Measurements from ENCODE around the gene PHKB. TPM values are rescaled to one million over a fixed set of nuclear protein-coding genes. Genes with fewer than 3 reads are reported as not detected.
A peak's percentile ranks its signal among the peaks of the same experiment; 100 is the strongest.
"Not testable (repeated sequence)": the region's sequence is repeated elsewhere in the genome, so short reads cannot be mapped to it uniquely, and the experiment has no call there.

Gene PHKB
- total and polyA plus RNA-seq, 2 experiments from 2014 or later, result 31.3 to 52.0 TPM

- H3K27me3 ChIP-seq (replicated peaks; ENCODE audit: insufficient read depth), result no peaks in the 10 kb centered on the region
- H3F3A ChIP-seq (ENCODE audit: insufficient read depth), result no peaks in the 10 kb centered on the region
- H3K9me3 ChIP-seq (ENCODE audit: low read depth), result no peaks in the 10 kb centered on the region
- H4K20me1 ChIP-seq (ENCODE audit: insufficient read depth), result no peaks in the 10 kb centered on the region
- H3K36me3 ChIP-seq (ENCODE audit: low read depth), result peaks cover 22% of the 10 kb centered on the region
- H3K4me1 ChIP-seq (ENCODE audit: insufficient read depth), result no peaks in the 10 kb centered on the region
- H3K4me2 ChIP-seq (ENCODE audit: unreplicated experiment), result no peak overlapping the region
- in situ Hi-C loops (cut with MboI), result no loop called here
- no peak overlapping the region for H3K4me3 ChIP-seq
- no peaks in the 10 kb centered on the region for H3K9me2 ChIP-seq (ENCODE audit: insufficient read depth)
- H2AFZ ChIP-seq, result no peak overlapping the region
- no peak overlapping the region for H3K9ac ChIP-seq
- DNase-seq, result no peak
- WGBS, 2 experiments (ENCODE audit: low coverage in 1 of 2, low lambda C conversion rate in 2 of 2, missing lambda C conversion rate in 2 of 2), result 96 to 100% methylated on average over 1 of the region's 1 CpG
- H3K27ac ChIP-seq, result no peak overlapping the region
- no peak for TF ChIP-seq EZH2 (IDR thresholded peaks at IDR 0.05; ENCODE audit: insufficient read depth, poor library complexity, severe bottlenecking)
- TF ChIP-seq EZH2phosphoT487 (IDR thresholded peaks at IDR 0.05; ENCODE audit: insufficient read depth, low read depth), result no peak
- H3K79me2 ChIP-seq (ENCODE audit: insufficient read depth), result no peaks in the 10 kb centered on the region
These were observed 34.3 kb upstream of the PHKB start for GRCh38 chr16:47426806-47427205.

GRCh38 chr16:47431960-47432359, 29.2 kb upstream of the PHKB start:
- Histone ChIP-seq H3K9ac (no peak overlapping the region), H3K36me3 (ENCODE audit: low read depth) (peaks cover 16% of the 10 kb centered on the region), H3K79me2 (ENCODE audit: insufficient read depth) (0 out of 2 replicates have a peak, but pooled peaks cover 13% of the 10 kb centered on the region), H2AFZ (no peak overlapping the region), H3K4me3 (no peak overlapping the region), H3K9me3 (ENCODE audit: low read depth) (no peaks in the 10 kb centered on the region), H3K9me2 (ENCODE audit: insufficient read depth) (no peaks in the 10 kb centered on the region), H3K27me3 (replicated peaks; ENCODE audit: insufficient read depth) (no peaks in the 10 kb centered on the region), H3F3A (ENCODE audit: insufficient read depth) (no peaks in the 10 kb centered on the region), H3K27ac (no peak overlapping the region), H3K4me2 (ENCODE audit: unreplicated experiment) (no peak overlapping the region), H3K4me1 (ENCODE audit: insufficient read depth) (no peaks in the 10 kb centered on the region), H4K20me1 (ENCODE audit: insufficient read depth) (no peaks in the 10 kb centered on the region)
- TF ChIP-seq EZH2 (IDR thresholded peaks at IDR 0.05; ENCODE audit: insufficient read depth, poor library complexity, severe bottlenecking), result no peak
- no peak for TF ChIP-seq EZH2phosphoT487 (IDR thresholded peaks at IDR 0.05; ENCODE audit: insufficient read depth, low read depth)
- WGBS, 2 experiments (ENCODE audit: low coverage in 1 of 2, low lambda C conversion rate in 2 of 2, missing lambda C conversion rate in 2 of 2), result 34 to 37% methylated on average over 3 of the region's 3 CpGs
- DNase-seq, result peak; percentile 13
- in situ Hi-C loops (cut with MboI), result no loop called here

DNA sequence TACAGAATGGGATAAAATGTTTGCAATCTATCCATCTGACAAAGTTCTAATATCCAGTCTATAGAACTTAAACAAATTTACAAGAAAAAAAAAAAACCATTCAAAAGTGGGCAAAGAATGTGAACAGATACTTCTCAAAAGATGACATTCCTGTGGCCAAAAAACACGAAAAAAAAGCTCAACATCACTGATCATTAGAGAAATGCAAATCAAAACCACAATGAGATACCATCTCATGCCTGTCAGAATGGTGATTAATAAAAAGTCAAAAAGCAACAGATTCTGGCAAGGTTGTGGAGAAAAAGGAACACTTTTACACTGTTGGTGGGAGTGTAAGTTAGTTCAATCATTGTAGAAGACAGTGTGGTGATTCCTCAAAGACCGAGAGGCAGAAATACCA, 26.9 kb upstream of the PHKB start:
- H3K79me2 ChIP-seq (ENCODE audit: insufficient read depth), result 0 out of 2 replicates have a peak, but pooled peaks cover 16% of the 10 kb centered on the region
- H3K36me3 ChIP-seq (ENCODE audit: low read depth); H4K20me1 ChIP-seq (ENCODE audit: insufficient read depth); H3F3A ChIP-seq (ENCODE audit: insufficient read depth); H3K4me1 ChIP-seq (ENCODE audit: insufficient read depth); H3K4me3 ChIP-seq; in situ Hi-C loops (cut with MboI); H3K9me2 ChIP-seq (ENCODE audit: insufficient read depth); H2AFZ ChIP-seq; H3K27me3 ChIP-seq (replicated peaks; ENCODE audit: insufficient read depth); DNase-seq; H3K27ac ChIP-seq; H3K9ac ChIP-seq; H3K9me3 ChIP-seq (ENCODE audit: low read depth); H3K4me2 ChIP-seq (ENCODE audit: unreplicated experiment): not testable (repeated sequence)
- WGBS, 2 experiments (ENCODE audit: low coverage in 1 of 2, low lambda C conversion rate in 2 of 2, missing lambda C conversion rate in 2 of 2), result 70 to 80% methylated on average over 2 of the region's 2 CpGs

DNA sequence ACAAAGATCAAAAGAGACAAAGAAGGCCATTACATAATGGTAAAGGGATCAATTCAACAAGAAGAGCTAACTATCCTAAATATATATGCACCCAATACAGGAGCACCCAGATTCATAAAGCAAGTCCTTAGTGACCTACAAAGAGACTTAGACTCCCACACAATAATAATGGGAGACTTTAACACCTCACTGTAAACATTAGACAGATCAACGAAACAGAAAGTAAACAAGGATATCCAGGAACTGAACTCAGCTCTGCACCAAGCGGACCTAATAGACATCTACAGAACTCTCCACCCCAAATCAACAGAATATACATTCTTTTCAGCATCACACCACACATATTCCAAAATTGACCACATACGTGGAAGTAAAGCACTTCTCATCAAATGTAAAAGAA, 21.1 kb upstream of the PHKB start:
- H3K36me3 ChIP-seq (ENCODE audit: low read depth); H3F3A ChIP-seq (ENCODE audit: insufficient read depth); H3K9me2 ChIP-seq (ENCODE audit: insufficient read depth); in situ Hi-C loops (cut with MboI); H4K20me1 ChIP-seq (ENCODE audit: insufficient read depth); H3K4me1 ChIP-seq (ENCODE audit: insufficient read depth); H3K4me2 ChIP-seq (ENCODE audit: unreplicated experiment); H3K9me3 ChIP-seq (ENCODE audit: low read depth); DNase-seq; H3K27ac ChIP-seq; H3K4me3 ChIP-seq; H3K9ac ChIP-seq; H3K27me3 ChIP-seq (replicated peaks; ENCODE audit: insufficient read depth); H2AFZ ChIP-seq: not testable (repeated sequence)
- H3K79me2 ChIP-seq (ENCODE audit: insufficient read depth), result peaks cover 14% of the 10 kb centered on the region; the same call in 1 of the 2 replicates
- 95 to 96% methylated on average over 3 of the region's 3 CpGs for WGBS, 2 experiments (ENCODE audit: low coverage in 1 of 2, low lambda C conversion rate in 2 of 2, missing lambda C conversion rate in 2 of 2)

DNA sequence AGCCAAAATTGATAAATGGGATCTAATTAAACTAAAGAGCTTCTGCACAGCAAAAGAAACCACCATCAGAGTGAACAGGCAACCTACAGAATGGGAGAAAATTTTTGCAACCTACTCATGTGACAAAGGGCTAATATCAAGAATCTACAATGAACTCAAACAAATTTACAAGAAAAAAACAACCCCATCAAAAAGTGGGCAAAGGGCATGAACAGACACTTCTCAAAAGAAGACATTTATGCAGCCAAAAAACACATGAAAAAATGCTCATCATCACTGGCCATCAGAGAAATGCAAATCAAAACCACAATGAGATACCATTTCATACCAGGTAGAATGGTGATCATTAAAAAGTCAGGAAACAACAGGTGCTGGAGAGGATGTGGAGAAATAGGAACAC, 18.2 kb upstream of the PHKB start:
- H3K36me3 ChIP-seq (ENCODE audit: low read depth); H3F3A ChIP-seq (ENCODE audit: insufficient read depth); H3K9ac ChIP-seq; DNase-seq; H3K27me3 ChIP-seq (replicated peaks; ENCODE audit: insufficient read depth); H3K4me2 ChIP-seq (ENCODE audit: unreplicated experiment); H3K9me3 ChIP-seq (ENCODE audit: low read depth); H3K4me3 ChIP-seq; H3K9me2 ChIP-seq (ENCODE audit: insufficient read depth); H3K27ac ChIP-seq; H4K20me1 ChIP-seq (ENCODE audit: insufficient read depth); H2AFZ ChIP-seq; in situ Hi-C loops (cut with MboI); H3K4me1 ChIP-seq (ENCODE audit: insufficient read depth): not testable (repeated sequence)
- peaks cover 11% of the 10 kb centered on the region; the same call in 1 of the 2 replicates for H3K79me2 ChIP-seq (ENCODE audit: insufficient read depth)

Measured in GM23248 (cell line).